ENCODE data around the gene IKBKE. TPM values are rescaled to one million over a fixed set of nuclear protein-coding genes. Genes with fewer than 3 reads are reported as not detected.

The IKBKE gene
- total and polyA plus RNA-seq, 10 of the 15 experiments (the other 5 are each of a cell fraction or from before 2014, with no cell fraction given): 12.8 to 35.1 (median 23.1) TPM

- TF ChIP-seq TBL1XR1 (IDR thresholded peaks at IDR 0.05; ENCODE audit: low read depth, low read length) (no peak), RELA (IDR thresholded peaks at IDR 0.05; ENCODE audit: borderline replicate concordance, partially characterized antibody) (no peak), MLLT1 (IDR thresholded peaks at IDR 0.05) (no peak)
These were observed 42.0 kb downstream of the IKBKE start (continued) for GRCh38 chr1:206512058-206512850.

GRCh38 chr1:206512851-206513180, 42.5 kb downstream of the IKBKE start:
- ChIA-PET POLR2A (no interaction called here), RAD21 (ENCODE audit: unreplicated experiment) (interaction anchor here (0.8 kb wide), 1 partner anchor 20 kb away, joined by 3 read pairs; no protein-coding TSS in a partner anchor), CTCF (interaction anchor here (2.1 kb wide), 1 partner anchor 33 kb away, joined by 11 read pairs; no protein-coding TSS in a partner anchor), SMC1A (ENCODE audit: uncharacterized antibody, unreplicated experiment) (interaction anchor here (0.6 to 1.7 kb wide), 4 partner anchors 21 to 67 kb away, joined by 3 to 4 read pairs (median 4); no protein-coding TSS in a partner anchor)
- TF ChIP-seq SP1 (IDR thresholded peaks at IDR 0.05; ENCODE audit: low read depth, low read length): no peak
- no peak for TF ChIP-seq RB1 (IDR thresholded peaks at IDR 0.05; ENCODE audit: borderline replicate concordance)
- no peak for TF ChIP-seq EZH2 (IDR thresholded peaks at IDR 0.05; ENCODE audit: borderline replicate concordance, control insufficient read depth, low read depth, low read length)
- no peak for TF ChIP-seq ZNF592 (IDR thresholded peaks at IDR 0.05)
- TF ChIP-seq POLR2A (IDR thresholded peaks at IDR 0.05; ENCODE audit: low read depth, low read length): no peak
- TF ChIP-seq GATAD2B (conservative IDR thresholded peaks at IDR 0.05; ENCODE audit: low read depth): no peak
- no peak for TF ChIP-seq EP300 (IDR thresholded peaks at IDR 0.05; ENCODE audit: borderline replicate concordance in 1 of 2, control insufficient read depth in 1 of 2, low read depth in 2 of 2, low read length in 2 of 2)
- no peak for TF ChIP-seq ETV6 (conservative IDR thresholded peaks at IDR 0.05 in 1 of 2, IDR thresholded peaks at IDR 0.05 in 1 of 2; ENCODE audit: borderline replicate concordance in 1 of 2, low read depth in 1 of 2)
- no peak for TF ChIP-seq IKZF2 (IDR thresholded peaks at IDR 0.05)
- TF ChIP-seq USF1 (IDR thresholded peaks at IDR 0.05; ENCODE audit: borderline replicate concordance, extremely low read length, insufficient read depth, low read depth, low read length): no peak
- H3K79me2 ChIP-seq (ENCODE audit: control insufficient read depth, insufficient read depth, low read length): no peaks in the 10 kb centered on the region
- H3K4me3 ChIP-seq: no peak overlapping the region
- no peak for DNase-seq (ENCODE audit: low read depth, low spot score)
- WGBS (ENCODE audit: insufficient coverage, insufficient replicate concordance, low lambda C conversion rate, missing lambda C conversion rate): 95% methylated on average over 4 of the region's 4 CpGs
- FAIRE-seq: no peak
- H3K36me3 ChIP-seq (ENCODE audit: control insufficient read depth in 2 of 2, insufficient read depth in 2 of 2, low read length in 1 of 2): no peaks in the 10 kb centered on the region
- in situ Hi-C loops (cut with MboI) (no loop called here), intact Hi-C loops (cut with micrococcal nuclease; ENCODE audit: unreplicated experiment) (no loop called here)
- H4K20me1 ChIP-seq (ENCODE audit: control insufficient read depth, insufficient read depth): no peaks in the 10 kb centered on the region
- no TSS peak for BruUV-seq (replicated peaks)
- H3K9me3 ChIP-seq (replicated peaks; ENCODE audit: control insufficient read depth, insufficient read depth, low read length): no peaks in the 10 kb centered on the region
- no peak overlapping the region for H2AFZ ChIP-seq (ENCODE audit: control insufficient read depth, low read depth, low read length)
- ATAC-seq: no peak
- no peaks in the 10 kb centered on the region for H3K27me3 ChIP-seq (replicated peaks in 1 of 2; ENCODE audit: control insufficient read depth in 2 of 2, insufficient read depth in 2 of 2, low read length in 1 of 2)
- H3K9ac ChIP-seq (ENCODE audit: control insufficient read depth, insufficient read depth, low read length): no peak overlapping the region
- peaks cover 12% of the 10 kb centered on the region; the same call in 1 of the 2 replicates for H3K4me1 ChIP-seq (ENCODE audit: control insufficient read depth, insufficient read depth, low read length)
- H3K27ac ChIP-seq (ENCODE audit: control insufficient read depth, insufficient read depth): no peak overlapping the region
- no peak overlapping the region for H3K4me2 ChIP-seq (ENCODE audit: control insufficient read depth, insufficient read depth)

Measured in GM12878 (cell line).